ENCODE data around the gene SNX32. TPM values are rescaled to one million over a fixed set of nuclear protein-coding genes. Genes with fewer than 3 reads are reported as not detected.
A peak's percentile ranks its signal among the peaks of the same experiment; 100 is the strongest.

SNX32 gene
- total and polyA plus RNA-seq, 2 of the 13 experiments (the other 11 are each of a cell fraction or from before 2014, with no cell fraction given), result 0.09 to 0.34 TPM

DNA sequence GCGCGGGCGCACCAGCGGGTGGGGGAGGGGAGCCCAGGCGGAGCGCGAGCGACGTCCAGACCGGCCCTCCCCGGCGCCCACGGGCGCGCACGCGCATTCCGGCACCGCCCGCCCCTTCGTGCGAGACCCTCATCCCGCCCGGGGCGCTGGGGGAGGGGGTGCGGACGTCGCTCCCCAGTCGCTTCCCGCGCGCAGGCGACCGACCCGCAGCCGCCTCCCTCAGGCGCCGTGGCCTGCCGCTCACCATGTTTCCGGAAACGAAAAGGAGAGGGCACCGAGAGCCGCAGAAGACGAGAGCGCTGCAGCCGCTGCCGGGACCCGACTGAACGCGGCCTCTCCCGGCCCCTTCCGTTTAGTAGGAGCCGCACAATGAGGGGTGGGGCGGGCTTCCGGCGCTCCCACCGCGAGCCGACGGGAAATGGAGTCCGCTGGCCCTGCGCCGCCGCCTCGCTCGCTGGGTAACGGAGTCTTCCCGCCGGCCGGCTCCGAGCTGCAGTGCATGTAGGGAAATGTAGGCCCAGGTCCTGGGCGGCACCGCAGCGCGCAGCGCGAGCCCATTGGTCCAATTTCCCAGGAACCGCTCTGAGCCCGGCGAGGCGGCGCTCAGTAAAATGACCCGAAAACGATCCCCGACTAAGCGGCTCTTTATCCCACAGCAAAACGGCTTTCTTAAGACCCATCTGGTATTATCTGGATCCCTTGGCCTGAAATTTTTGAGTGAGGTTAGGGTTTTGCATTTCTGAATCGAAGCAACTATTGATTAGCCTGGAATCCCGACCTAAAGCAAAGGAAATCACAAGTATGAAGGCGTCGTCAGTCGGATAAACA is 24.3 kb downstream of the SNX32 start, which contains the start of gene CFL1:
TSS of gene CFL1 (minus strand) at position 328 of the 828 bp plus-strand sequence. CDS start at position 247, 81 bp downstream.
- H3K4me2 ChIP-seq (ENCODE audit: low read depth, low read length), result peak within 1 kb of the TSS; percentile 100
- BruUV-seq (replicated peaks), result no TSS peak
- H3K4me1 ChIP-seq (ENCODE audit: insufficient read depth, low read length), result peaks cover 65% of the 10 kb centered on the region
- peak within 1 kb of the TSS; percentile 75 for H2AFZ ChIP-seq (ENCODE audit: low read length)
- WGBS (ENCODE audit: low lambda C conversion rate), result 1% methylated on average over 14 of the region's 92 CpGs
- in situ Hi-C loops (cut with HindIII; ENCODE audit: extremely low pct_ligation_motif_present, low pct_unique_long_range_greater_than_20kb), result loop anchor here (10.0 kb wide), 1 partner anchor 303 kb away; the partner anchor contains the start of gene LTBP3
- peak within 1 kb of the TSS; percentile 76 to 99 (median 93) for H3K4me3 ChIP-seq (replicated peaks in 1 of 3; ENCODE audit: insufficient read depth in 1 of 3, low read depth in 2 of 3, low read length in 3 of 3)
- H3K27me3 ChIP-seq (ENCODE audit: control insufficient read depth in 1 of 2, insufficient read depth in 2 of 2, low read length in 2 of 2), result no peaks in the 10 kb centered on the region; a peak in 1 of 5 replicates
- DNase-seq (ENCODE audit: low spot score) (peak; percentile 91), FAIRE-seq (peak; percentile 66), ATAC-seq (peak; percentile 68)
- peak within 1 kb of the TSS; percentile 86 for H3K9ac ChIP-seq (ENCODE audit: insufficient read depth, low read depth, low read length)
- ChIA-PET POLR2A (interaction anchor here (0.6 to 5.4 kb wide), 26 partner anchors 9 to 454 kb away, joined by 3 to 81 read pairs (median 4); partner anchors contain the start of genes AP5B1, BANF1, CCDC85B and EFEMP2), CTCF (ENCODE audit: low intra/inter-chr PET ratio, low total read pairs) (no interaction called here)
- H3K27ac ChIP-seq (ENCODE audit: extremely low read length, insufficient read depth, low read length), result peak within 1 kb of the TSS; percentile 90
- H3K9me3 ChIP-seq (ENCODE audit: low read length), result no peaks in the 10 kb centered on the region
- intact Hi-C loops (cut with micrococcal nuclease; ENCODE audit: unreplicated experiment), result loop anchor here (2.0 kb wide), 1 partner anchor 31 kb away; the partner anchor contains the start of gene FIBP
- H3K36me3 ChIP-seq (replicated peaks in 1 of 2; ENCODE audit: control insufficient read depth in 1 of 2, insufficient read depth in 2 of 2, low read length in 2 of 2), result peaks cover 14 to 42% of the 10 kb centered on the region in 2 experiments
- peaks cover 32% of the 10 kb centered on the region for H3K79me2 ChIP-seq (ENCODE audit: insufficient read depth, low read length)
- peaks cover 46% of the 10 kb centered on the region for H4K20me1 ChIP-seq (ENCODE audit: insufficient read depth, low read length)
- TF ChIP-seq, protein P1, sequence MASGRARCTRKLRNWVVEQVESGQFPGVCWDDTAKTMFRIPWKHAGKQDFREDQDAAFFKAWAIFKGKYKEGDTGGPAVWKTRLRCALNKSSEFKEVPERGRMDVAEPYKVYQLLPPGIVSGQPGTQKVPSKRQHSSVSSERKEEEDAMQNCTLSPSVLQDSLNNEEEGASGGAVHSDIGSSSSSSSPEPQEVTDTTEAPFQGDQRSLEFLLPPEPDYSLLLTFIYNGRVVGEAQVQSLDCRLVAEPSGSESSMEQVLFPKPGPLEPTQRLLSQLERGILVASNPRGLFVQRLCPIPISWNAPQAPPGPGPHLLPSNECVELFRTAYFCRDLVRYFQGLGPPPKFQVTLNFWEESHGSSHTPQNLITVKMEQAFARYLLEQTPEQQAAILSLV (CRISPR knock-in tag; IDR thresholded peaks at IDR 0.05; ENCODE audit: borderline replicate concordance), result peak; percentile 31; the same call in 1 of the 2 replicates
- TF ChIP-seq HES4 (CRISPR knock-in tag; IDR thresholded peaks at IDR 0.05; ENCODE audit: borderline replicate concordance) (peak; percentile 67; the same call in 1 of the 2 replicates), HOXA7 (CRISPR knock-in tag; IDR thresholded peaks at IDR 0.05) (no peak), KDM3A (CRISPR knock-in tag; IDR thresholded peaks at IDR 0.05; ENCODE audit: low read depth) (0 out of 2 replicates have a peak, but pooled peaks have one; percentile 48), GATAD2A (CRISPR knock-in tag; IDR thresholded peaks at IDR 0.05) (peak; percentile 43; the same call in 1 of the 2 replicates), HMGXB4 (CRISPR knock-in tag; IDR thresholded peaks at IDR 0.05; ENCODE audit: borderline replicate concordance in 1 of 2, low read depth in 1 of 2) (peak; percentile 46 to 62; a peak in 2 of 4 replicates), HNF1A (IDR thresholded peaks at IDR 0.05; ENCODE audit: low read depth) (no peak), HNF1A (CRISPR knock-in tag; IDR thresholded peaks at IDR 0.05; ENCODE audit: borderline replicate concordance) (peak; percentile 82; the same call in 1 of the 2 replicates), ZFX (CRISPR knock-in tag; IDR thresholded peaks at IDR 0.05; ENCODE audit: low read depth) (peak; percentile 85), ZNF343 (CRISPR knock-in tag; IDR thresholded peaks at IDR 0.05) (peak; percentile 85; the same call in 1 of the 2 replicates), ZNF224 (CRISPR knock-in tag; IDR thresholded peaks at IDR 0.05) (0 out of 2 replicates have a peak, but pooled peaks have one; percentile 46), ZNF329 (CRISPR knock-in tag; IDR thresholded peaks at IDR 0.05; ENCODE audit: low read depth) (0 out of 2 replicates have a peak, but pooled peaks have one; percentile 66)
